Neutrophil (primary cell): ENCODE measurements around the gene GUCY1B1.

Source experiments
- H3K27ac ChIP-seq: fragments of 200-600 bp; sonication (generic); 2 replicates; pipeline ENCODE4 v1.5.1; 2016; ENCODE audit warnings: mild to moderate bottlenecking, moderate library complexity
- H3K27me3 ChIP-seq: fragments of 200-600 bp; sonication (generic); 2 replicates; pipeline ENCODE4 v1.6.0; 2016; ENCODE audit warnings: mild to moderate bottlenecking
- H3K36me3 ChIP-seq: fragments of 200-600 bp; sonication (generic); 2 replicates; pipeline ENCODE4 v1.5.1; 2017
- H3K4me1 ChIP-seq, 2 experiments: fragments of 200-600 bp in 1 of 2; sonication (generic) in 1 of 2; 1 replicate in 1 of 2; 2 replicates in 1 of 2; pipeline versions ENCODE4 v1.5.1 to v1.6.1; 2013 to 2016; ENCODE audit warnings: low read depth in 1 of 2, low read length in 1 of 2, mild to moderate bottlenecking in 1 of 2, moderate library complexity in 1 of 2; ENCODE audit not compliant: control insufficient read depth in 1 of 2, insufficient read depth in 1 of 2
- H3K4me3 ChIP-seq, 2 experiments: fragments of 200-600 bp in 1 of 2; sonication (generic) in 1 of 2; 1 replicate in 1 of 2; 2 replicates in 1 of 2; pipeline ENCODE4 v1.5.1; 2013 to 2016; ENCODE audit warnings: low read depth in 1 of 2, low read length in 1 of 2, mild to moderate bottlenecking in 1 of 2, moderate library complexity in 1 of 2
- H3K9me3 ChIP-seq: fragments of 200-600 bp; sonication (generic); 2 replicates; pipeline ENCODE4 v1.5.1; 2016
- TF ChIP-seq, protein P1 (sequence below): fragments of 200-600 bp; sonication (generic); IDR thresholded peaks from 2 replicates; pipeline ENCODE4 v1.5.1; 2016; ENCODE audit warnings: antibody characterized with exemption

GUCY1B1 gene

DNA sequence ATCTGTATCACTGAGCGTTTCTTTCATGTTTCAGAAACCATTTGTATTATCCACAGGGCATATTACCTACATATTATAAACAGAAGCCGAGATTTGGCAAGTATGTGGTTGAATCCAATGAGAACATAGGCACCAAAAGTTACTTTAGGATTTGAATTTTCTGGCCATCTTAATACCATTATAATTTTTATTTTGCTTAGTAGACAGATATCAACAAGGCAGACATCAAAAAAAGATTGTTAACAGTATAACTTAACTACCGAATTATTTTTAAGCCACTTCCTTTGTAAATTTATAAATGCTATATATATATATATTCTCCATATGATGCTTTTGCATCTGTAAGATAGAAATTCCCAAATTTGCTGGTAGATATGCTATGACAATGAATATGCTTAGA lies 2.2 kb downstream of the GUCY1B1 start:
- Histone ChIP-seq H3K4me3 (no peak overlapping the region), H3K9me3 (no peaks in the 10 kb centered on the region), H3K27ac (no peak overlapping the region), H3K27me3 (peaks cover 49% of the 10 kb centered on the region), H3K36me3 (no peaks in the 10 kb centered on the region), H3K4me1 (peaks cover 0 to 18% of the 10 kb centered on the region in 2 experiments)
- TF ChIP-seq, protein P1, sequence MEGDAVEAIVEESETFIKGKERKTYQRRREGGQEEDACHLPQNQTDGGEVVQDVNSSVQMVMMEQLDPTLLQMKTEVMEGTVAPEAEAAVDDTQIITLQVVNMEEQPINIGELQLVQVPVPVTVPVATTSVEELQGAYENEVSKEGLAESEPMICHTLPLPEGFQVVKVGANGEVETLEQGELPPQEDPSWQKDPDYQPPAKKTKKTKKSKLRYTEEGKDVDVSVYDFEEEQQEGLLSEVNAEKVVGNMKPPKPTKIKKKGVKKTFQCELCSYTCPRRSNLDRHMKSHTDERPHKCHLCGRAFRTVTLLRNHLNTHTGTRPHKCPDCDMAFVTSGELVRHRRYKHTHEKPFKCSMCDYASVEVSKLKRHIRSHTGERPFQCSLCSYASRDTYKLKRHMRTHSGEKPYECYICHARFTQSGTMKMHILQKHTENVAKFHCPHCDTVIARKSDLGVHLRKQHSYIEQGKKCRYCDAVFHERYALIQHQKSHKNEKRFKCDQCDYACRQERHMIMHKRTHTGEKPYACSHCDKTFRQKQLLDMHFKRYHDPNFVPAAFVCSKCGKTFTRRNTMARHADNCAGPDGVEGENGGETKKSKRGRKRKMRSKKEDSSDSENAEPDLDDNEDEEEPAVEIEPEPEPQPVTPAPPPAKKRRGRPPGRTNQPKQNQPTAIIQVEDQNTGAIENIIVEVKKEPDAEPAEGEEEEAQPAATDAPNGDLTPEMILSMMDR: no peak

DNA sequence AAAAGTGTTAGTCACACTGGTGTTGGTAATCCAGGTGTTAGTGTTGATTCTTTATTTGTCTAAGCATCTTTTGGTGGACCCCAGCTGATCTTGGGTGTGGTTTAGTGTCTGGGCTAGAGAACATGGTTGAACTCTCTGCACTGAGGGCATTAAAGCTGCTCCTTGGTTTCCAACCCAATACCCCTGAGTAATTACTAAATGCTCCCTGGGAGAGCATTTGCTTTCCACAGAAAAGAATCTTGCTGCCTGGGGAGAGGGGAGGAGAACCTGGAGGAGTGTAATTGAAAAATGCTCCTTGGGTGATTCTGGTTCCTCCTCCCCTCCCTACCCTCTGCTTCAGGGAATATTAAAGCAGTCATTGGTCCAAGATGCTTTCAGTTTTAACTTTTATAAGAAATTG lies 3.1 kb downstream of the GUCY1B1 start:
- TF ChIP-seq, protein P1: no peak

DNA sequence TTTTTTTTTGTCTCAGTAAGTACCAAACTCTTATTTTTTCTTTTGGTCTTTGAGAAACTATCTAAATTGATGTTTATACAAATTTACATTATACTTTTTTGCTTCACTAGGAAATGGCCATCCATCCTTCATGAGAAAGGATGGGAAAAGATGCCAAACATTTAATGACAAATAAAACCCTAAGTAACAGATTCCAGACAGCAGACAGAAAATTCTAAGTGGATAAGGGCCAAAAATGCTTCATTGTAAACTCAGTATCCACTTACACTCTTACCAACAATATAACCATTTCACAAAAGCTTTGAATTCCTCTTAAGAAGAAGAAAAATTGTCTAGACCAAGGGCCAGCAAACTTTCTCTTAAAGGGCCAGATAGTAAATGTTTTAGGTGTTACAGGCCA lies 3.5 kb downstream of the GUCY1B1 start:
- no peaks in the 10 kb centered on the region for H3K36me3 ChIP-seq
- no peaks in the 10 kb centered on the region for H3K9me3 ChIP-seq
- TF ChIP-seq, protein P1: no peak
- no peak overlapping the region for H3K27ac ChIP-seq
- no peak overlapping the region for H3K4me3 ChIP-seq
- H3K4me1 ChIP-seq: peaks cover 0 to 18% of the 10 kb centered on the region in 2 experiments
- peaks cover 48% of the 10 kb centered on the region for H3K27me3 ChIP-seq

More for the DNA sequence above, 3.1 kb downstream of the GUCY1B1 start:
- H3K4me3 ChIP-seq: no peak overlapping the region
- peaks cover 49% of the 10 kb centered on the region for H3K27me3 ChIP-seq
- peaks cover 0 to 18% of the 10 kb centered on the region in 2 experiments for H3K4me1 ChIP-seq
- no peaks in the 10 kb centered on the region for H3K9me3 ChIP-seq
- H3K27ac ChIP-seq: no peak overlapping the region
- no peaks in the 10 kb centered on the region for H3K36me3 ChIP-seq

DNA sequence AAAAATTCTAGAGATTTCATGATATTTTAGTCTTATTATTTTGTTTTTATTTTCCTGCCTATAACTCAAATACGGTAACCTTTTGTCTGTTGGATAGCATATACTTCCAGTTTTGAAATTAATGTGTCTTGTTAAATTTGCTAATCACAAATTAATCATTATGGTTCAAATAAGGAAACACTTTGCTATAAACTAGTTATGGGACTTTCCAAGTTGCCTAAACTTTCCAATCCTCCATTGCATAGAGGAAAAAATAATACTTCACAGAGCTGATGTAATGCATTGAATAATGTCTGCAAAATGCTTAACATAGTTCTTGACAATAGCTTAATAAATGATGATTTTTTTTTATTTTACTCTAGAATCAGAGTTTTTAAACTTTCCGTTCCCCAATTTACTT lies 4.7 kb downstream of the GUCY1B1 start:
- Histone ChIP-seq H3K27ac (no peak overlapping the region), H3K9me3 (no peaks in the 10 kb centered on the region), H3K36me3 (no peaks in the 10 kb centered on the region), H3K4me3 (no peak overlapping the region), H3K4me1 (peaks cover 0 to 16% of the 10 kb centered on the region in 2 experiments), H3K27me3 (peaks cover 36% of the 10 kb centered on the region)
- TF ChIP-seq, protein P1: no peak

DNA sequence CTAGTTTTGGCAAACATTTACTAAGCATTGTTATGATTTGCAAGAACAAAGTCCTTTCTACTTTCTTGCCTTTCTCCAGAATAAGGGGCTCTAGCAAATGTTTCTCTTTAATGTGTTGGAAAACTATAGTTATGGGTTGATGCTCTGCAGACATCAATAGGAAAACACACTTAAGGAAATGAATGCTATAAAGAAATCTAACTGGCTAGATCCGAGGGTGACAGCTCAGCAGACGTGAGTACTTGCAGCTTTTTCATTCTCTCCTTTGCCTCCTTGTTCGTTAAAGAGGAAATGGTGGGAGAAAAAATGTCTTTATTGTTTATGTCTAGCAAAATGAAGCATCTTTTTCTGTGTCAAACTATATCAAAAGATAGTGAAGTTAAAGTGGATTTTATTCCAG lies 6.3 kb downstream of the GUCY1B1 start:
- no peaks in the 10 kb centered on the region for H3K36me3 ChIP-seq
- H3K27ac ChIP-seq: no peak overlapping the region
- TF ChIP-seq, protein P1: no peak
- H3K9me3 ChIP-seq: no peaks in the 10 kb centered on the region
- peaks cover 20% of the 10 kb centered on the region for H3K27me3 ChIP-seq
- no peak overlapping the region for H3K4me3 ChIP-seq
- no peaks in the 10 kb centered on the region for H3K4me1 ChIP-seq

DNA sequence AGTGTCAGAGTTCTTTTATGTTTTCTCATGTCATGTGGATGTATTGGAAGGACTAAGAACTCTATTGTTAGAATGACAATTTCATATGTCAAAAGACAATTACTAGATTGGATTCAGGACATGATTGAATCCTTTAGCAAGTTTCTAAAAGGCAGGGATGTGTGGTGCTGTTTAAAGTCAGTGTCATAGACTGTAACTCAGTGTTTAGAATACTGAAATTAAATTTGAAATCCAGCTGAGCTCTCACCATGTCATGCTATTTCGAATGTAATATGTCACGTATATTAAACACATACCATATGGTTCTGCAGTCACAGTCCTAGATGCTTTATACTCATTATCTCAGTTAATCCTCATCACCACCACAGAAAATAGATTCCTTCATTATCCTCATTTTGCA lies 7.8 kb downstream of the GUCY1B1 start:
- TF ChIP-seq, protein P1: no peak
- Histone ChIP-seq H3K27me3 (peaks cover 5% of the 10 kb centered on the region), H3K4me1 (no peaks in the 10 kb centered on the region), H3K9me3 (no peaks in the 10 kb centered on the region), H3K4me3 (no peak overlapping the region), H3K36me3 (no peaks in the 10 kb centered on the region), H3K27ac (no peak overlapping the region)
